ENCODE measurements around the gene SPATA9. TPM values are rescaled to one million over a fixed set of nuclear protein-coding genes. Genes with fewer than 3 reads are reported as not detected.

Gene SPATA9
- total and polyA plus RNA-seq, 2 donors (not counting 3 experiments of a cell fraction or from before 2014, with no cell fraction given) = 0.07 TPM; not detected in 1

- intact Hi-C loops (cut with micrococcal nuclease) = no loop called here
- Histone ChIP-seq H3K27me3 (ENCODE audit: control insufficient read depth in 2 of 2, insufficient read depth in 2 of 2, low read length in 2 of 2) (no peaks in the 10 kb centered on the region), H3K9ac (replicated peaks; ENCODE audit: extremely low read depth, insufficient read depth, low read length) (no peak overlapping the region), H3K79me2 (ENCODE audit: control insufficient read depth, insufficient read depth, low read length) (no peaks in the 10 kb centered on the region), H3K4me2 (ENCODE audit: insufficient read depth, low read length) (no peak overlapping the region), H3K4me1 (ENCODE audit: control insufficient read depth, extremely low read depth, insufficient read depth, low read length) (no peaks in the 10 kb centered on the region), H3K27ac (ENCODE audit: insufficient read depth, low read depth, low read length) (no peak overlapping the region), H3K9me1 (replicated peaks; ENCODE audit: control insufficient read depth, extremely low read depth, insufficient read depth, low read length) (peaks cover 2% of the 10 kb centered on the region), H3K4me3 (replicated peaks in 1 of 3; ENCODE audit: insufficient read depth in 1 of 3, low read depth in 1 of 3, low read length in 3 of 3) (no peak overlapping the region), H4K20me1 (replicated peaks; ENCODE audit: control insufficient read depth, extremely low read depth, insufficient read depth, low read length) (no peaks in the 10 kb centered on the region), H3K9me3 (replicated peaks; ENCODE audit: control insufficient read depth, insufficient read depth, low read length) (no peaks in the 10 kb centered on the region), H2AFZ (ENCODE audit: low read depth, low read length) (no peak overlapping the region), H3K36me3 (ENCODE audit: control insufficient read depth in 2 of 2, extremely low read depth in 1 of 2, insufficient read depth in 2 of 2, low read length in 2 of 2) (no peaks in the 10 kb centered on the region)
- BruUV-seq (replicated peaks) = no TSS peak
- DNase-seq (ENCODE audit: low read depth, low spot score) = no peak
- no peak for FAIRE-seq
- ChIA-PET CTCF (interaction anchor here (1.6 to 2.2 kb wide), 3 partner anchors 9 to 128 kb away, joined by 5 to 7 read pairs (median 6); no protein-coding TSS in a partner anchor), POLR2A (no interaction called here)
- TF ChIP-seq FOS (IDR thresholded peaks at IDR 0.05; ENCODE audit: borderline replicate concordance, insufficient read depth, low read length) = no peak
- no peak for TF ChIP-seq EZH2 (IDR thresholded peaks at IDR 0.05; ENCODE audit: borderline replicate concordance, low read depth, low read length, severe bottlenecking)
- no peak for TF ChIP-seq POLR2AphosphoS5 (IDR thresholded peaks at IDR 0.05; ENCODE audit: insufficient read depth, low read depth, low read length)
- no peak for TF ChIP-seq POLR2A (IDR thresholded peaks at IDR 0.05; ENCODE audit: low read depth, low read length)
- no peak for TF ChIP-seq CTCF (IDR thresholded peaks at IDR 0.05; ENCODE audit: extremely low read depth in 1 of 2, insufficient read depth in 1 of 2, low read depth in 1 of 2, low read length in 2 of 2)
- no peak for TF ChIP-seq MYC (IDR thresholded peaks at IDR 0.05; ENCODE audit: low read depth, low read length)
- TF ChIP-seq GATA2 (IDR thresholded peaks at IDR 0.05; ENCODE audit: insufficient read depth, insufficient read length, low read depth, low read length) = no peak
- no peak for TF ChIP-seq JUN (IDR thresholded peaks at IDR 0.05; ENCODE audit: borderline replicate concordance, insufficient read depth, insufficient read length, low read depth)
- no peak for TF ChIP-seq MAX (IDR thresholded peaks at IDR 0.05; ENCODE audit: insufficient read depth, insufficient read length)
- dilution Hi-C loops (cut with MboI; ENCODE audit: extremely low pct_ligation_motif_present, low sequenced_read_pairs) = no loop called here
Observed at GRCh38 chr5:95652849-95653248, 29.9 kb downstream of the SPATA9 start.
